Measurements from ENCODE around the gene SLC16A2.
"Not testable (repeated sequence)": the region's sequence is repeated elsewhere in the genome, so short reads cannot be mapped to it uniquely, and the experiment has no call there.

The SLC16A2 gene

GRCh38 chrX:74446876-74447275 lies 25.6 kb downstream of the SLC16A2 start:
- DNase-seq (ENCODE audit: low read depth), result no peak

- DNase-seq (ENCODE audit: low read depth), result no peak
These were observed 27.4 kb downstream of the SLC16A2 start for GRCh38 chrX:74448669-74449068.

GRCh38 chrX:74449322-74449936 lies 28.1 kb downstream of the SLC16A2 start:
- no peak for DNase-seq (ENCODE audit: low read depth)

- DNase-seq (ENCODE audit: low read depth), result peak; percentile 2
These were observed 28.6 kb downstream of the SLC16A2 start for GRCh38 chrX:74449937-74450330.

GRCh38 chrX:74450803-74451449 lies 29.6 kb downstream of the SLC16A2 start:
- DNase-seq (ENCODE audit: low read depth), result peak; percentile 61

GRCh38 chrX:74451450-74452198 lies 30.3 kb downstream of the SLC16A2 start:
- no peak for DNase-seq (ENCODE audit: low read depth)

GRCh38 chrX:74452199-74452481 lies 30.8 kb downstream of the SLC16A2 start:
- DNase-seq (ENCODE audit: low read depth), result no peak

- DNase-seq (ENCODE audit: low read depth), result no peak
These were observed 31.9 kb downstream of the SLC16A2 start for GRCh38 chrX:74453178-74453577.

- DNase-seq (ENCODE audit: low read depth), result not testable (repeated sequence)
These were observed 32.9 kb downstream of the SLC16A2 start for GRCh38 chrX:74454233-74454632.

- peak; percentile 45 for DNase-seq (ENCODE audit: low read depth)
These were observed 37.4 kb downstream of the SLC16A2 start for GRCh38 chrX:74458736-74459135.

- DNase-seq (ENCODE audit: low read depth), result no peak
These were observed 40.1 kb downstream of the SLC16A2 start for GRCh38 chrX:74461384-74461783.

GRCh38 chrX:74464722-74465121 lies 43.4 kb downstream of the SLC16A2 start:
- no peak for DNase-seq (ENCODE audit: low read depth)

GRCh38 chrX:74465424-74465823 lies 44.1 kb downstream of the SLC16A2 start:
- DNase-seq (ENCODE audit: low read depth), result peak; percentile 4

- DNase-seq (ENCODE audit: low read depth), result no peak
These were observed 46.4 kb downstream of the SLC16A2 start for GRCh38 chrX:74467656-74468055.

GRCh38 chrX:74473116-74473515 lies 51.8 kb downstream of the SLC16A2 start:
- DNase-seq (ENCODE audit: low read depth), result not testable (repeated sequence)

- DNase-seq (ENCODE audit: low read depth), result no peak
These were observed 69.0 kb downstream of the SLC16A2 start for GRCh38 chrX:74490247-74490646.

GRCh38 chrX:74492720-74493201 lies 71.5 kb downstream of the SLC16A2 start:
- no peak for DNase-seq (ENCODE audit: low read depth)

- DNase-seq (ENCODE audit: low read depth), result no peak
These were observed 72.5 kb downstream of the SLC16A2 start for GRCh38 chrX:74493806-74494205.

- DNase-seq (ENCODE audit: low read depth), result no peak
These were observed 77.6 kb downstream of the SLC16A2 start for GRCh38 chrX:74498924-74499323.

- DNase-seq (ENCODE audit: low read depth), result no peak
These were observed 78.8 kb downstream of the SLC16A2 start for GRCh38 chrX:74500067-74500466.

- DNase-seq (ENCODE audit: low read depth), result no peak
These were observed 79.3 kb downstream of the SLC16A2 start for GRCh38 chrX:74500555-74500954.

- DNase-seq (ENCODE audit: low read depth), result no peak
These were observed 84.1 kb downstream of the SLC16A2 start for GRCh38 chrX:74505437-74505836.
